DMS53 (cell line): Measurements from ENCODE around the gene PRR5L.

Experiments used
- DNase-seq: peaks from one replicate; lab custom pipeline; 2025; lab: John Stamatoyannopoulos, UW

PRR5L gene

DNA sequence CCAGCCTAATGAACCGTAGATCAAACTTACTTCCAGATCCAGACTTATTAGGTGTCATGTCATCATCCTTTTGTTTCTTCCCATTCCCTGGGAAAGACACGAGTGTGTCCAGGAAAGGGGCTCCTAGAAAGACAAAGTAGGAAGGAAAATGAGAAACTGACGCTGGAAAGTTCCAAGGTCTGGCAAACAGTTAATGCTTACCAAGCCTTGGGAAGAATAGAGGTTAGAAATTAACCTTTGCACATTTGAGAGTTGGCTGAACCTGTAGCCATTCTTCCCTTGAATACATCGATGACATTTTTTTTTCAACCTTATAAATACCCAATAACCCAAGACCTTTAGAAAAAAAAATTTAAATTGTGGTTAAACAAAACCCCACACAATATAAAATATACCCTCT lies 136.7 kb downstream of the PRR5L start:
- no peak for DNase-seq

DNA sequence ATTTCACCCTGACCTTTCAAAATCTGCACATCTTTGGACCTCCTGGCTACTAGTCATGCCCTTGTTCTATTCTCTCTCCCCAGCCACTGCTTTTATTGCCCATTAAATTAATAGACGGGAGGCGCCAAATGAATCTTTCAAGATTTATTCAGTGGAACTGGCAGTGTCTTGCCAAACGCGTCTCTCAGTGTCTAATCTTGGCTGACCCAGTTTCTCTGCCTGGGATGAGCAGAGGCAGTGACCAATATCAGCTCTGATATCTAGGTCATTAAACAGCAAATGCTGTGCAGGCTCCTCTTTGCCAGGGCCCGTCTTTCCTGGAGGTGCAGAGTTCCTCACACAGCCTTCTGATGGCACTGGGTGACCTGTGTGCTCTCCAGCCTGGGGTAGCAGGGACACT lies 140.0 kb downstream of the PRR5L start:
- DNase-seq = no peak

DNA sequence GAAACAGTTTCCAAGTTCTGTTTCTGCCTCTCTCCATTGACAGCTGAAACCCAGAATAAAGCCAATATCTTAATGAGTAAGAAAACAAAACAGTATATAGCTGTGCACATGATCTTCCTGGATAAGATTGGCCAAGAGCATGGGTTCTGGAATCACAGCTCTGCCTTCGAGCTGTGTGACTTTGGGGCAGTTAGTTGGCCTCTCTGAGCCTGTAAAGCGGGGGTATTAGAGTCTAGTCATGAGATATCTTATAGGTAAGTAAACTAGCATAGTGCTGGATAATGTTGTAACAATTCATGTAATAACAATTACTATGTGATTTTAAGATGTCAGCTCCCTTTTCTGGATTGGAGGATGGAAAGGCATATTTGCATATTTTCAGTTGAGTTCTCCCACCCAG lies 140.5 kb downstream of the PRR5L start:
- DNase-seq = no peak

DNA sequence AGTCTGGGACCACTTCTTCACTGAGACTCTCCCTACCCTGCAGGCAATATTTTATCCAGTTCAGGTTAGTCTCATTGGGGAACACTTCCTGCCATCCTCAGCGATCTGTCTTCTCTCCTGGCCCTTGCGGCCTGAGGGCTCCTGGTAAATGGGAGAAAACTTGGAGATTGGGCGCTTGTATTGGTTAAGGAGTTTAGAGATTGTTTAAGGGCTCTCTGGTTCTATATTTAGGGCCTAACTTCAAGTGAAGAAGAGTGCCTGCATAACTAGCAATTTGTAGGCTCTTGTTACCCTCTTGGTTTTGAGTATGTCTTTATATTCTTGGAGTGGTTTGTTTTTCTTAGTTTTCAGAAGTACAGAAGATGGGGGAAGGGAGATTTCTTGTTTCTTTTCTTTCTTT lies 141.3 kb downstream of the PRR5L start:
- no peak for DNase-seq

DNA sequence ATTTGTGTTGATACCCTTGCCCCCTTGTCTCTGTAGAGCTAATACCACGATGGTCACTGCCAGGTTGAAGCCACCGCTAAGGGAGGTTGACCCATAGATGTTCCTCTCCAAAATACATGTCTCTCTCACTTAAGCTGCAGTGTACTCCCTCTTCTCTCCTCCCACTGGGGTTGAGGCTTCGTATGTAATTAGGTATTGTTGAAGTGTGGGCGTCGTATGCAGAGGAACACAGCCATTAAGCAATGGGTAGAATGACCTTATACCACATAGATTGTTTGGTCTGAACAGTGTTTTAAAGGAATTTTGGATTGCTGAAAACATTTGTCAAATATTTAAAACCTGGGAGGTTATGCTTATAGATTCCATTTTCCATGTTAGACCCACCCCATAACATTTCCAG lies 142.0 kb downstream of the PRR5L start:
- DNase-seq = no peak

DNA sequence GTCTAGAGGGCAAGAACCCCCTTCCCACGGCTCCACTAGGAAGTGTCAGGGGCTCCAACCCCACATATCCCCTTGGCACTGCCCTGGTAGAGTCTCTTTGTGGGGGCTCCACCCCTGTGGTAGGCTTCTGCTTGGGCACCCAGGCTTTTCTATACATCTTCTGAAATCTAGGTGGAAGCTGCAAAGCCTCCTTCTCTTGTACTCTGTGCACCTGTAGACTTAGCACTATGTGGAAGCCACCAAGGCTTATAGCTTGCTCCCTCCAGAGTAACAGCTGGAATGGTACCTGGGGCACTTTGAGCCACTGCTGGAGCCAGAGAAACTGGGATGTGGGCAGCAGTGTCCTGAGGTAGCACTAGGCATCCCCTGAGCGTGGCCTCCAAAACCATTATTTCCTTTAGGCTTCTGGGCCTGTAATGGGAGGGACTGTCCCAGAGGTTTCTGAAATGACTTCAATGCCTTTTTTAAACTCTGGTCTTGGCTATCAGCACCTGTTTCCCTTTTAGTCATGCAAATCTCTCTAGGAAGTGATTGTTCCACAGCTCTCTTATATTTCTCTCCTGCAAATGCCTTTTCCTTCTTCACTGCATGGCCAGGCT lies 145.6 kb downstream of the PRR5L start:
- DNase-seq = no peak

DNA sequence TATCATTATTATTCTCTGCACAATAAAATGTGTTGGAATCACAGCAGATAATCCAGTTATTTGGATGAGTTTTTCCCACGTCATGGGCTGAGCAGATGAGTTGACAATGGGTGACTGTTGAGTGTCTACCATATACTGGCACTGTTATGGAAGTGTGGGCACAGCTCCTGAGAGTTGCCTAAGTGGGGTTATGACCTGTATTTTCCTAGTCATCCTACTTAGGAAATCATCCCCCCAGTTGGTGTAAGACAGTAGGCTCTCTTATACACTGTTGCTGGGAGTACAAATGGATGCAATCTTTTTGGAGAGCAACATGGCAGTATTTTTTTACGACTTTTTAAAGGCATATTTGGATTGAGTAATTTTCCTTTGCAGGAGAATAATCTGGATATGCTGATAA lies 147.6 kb downstream of the PRR5L start:
- no peak for DNase-seq

DNA sequence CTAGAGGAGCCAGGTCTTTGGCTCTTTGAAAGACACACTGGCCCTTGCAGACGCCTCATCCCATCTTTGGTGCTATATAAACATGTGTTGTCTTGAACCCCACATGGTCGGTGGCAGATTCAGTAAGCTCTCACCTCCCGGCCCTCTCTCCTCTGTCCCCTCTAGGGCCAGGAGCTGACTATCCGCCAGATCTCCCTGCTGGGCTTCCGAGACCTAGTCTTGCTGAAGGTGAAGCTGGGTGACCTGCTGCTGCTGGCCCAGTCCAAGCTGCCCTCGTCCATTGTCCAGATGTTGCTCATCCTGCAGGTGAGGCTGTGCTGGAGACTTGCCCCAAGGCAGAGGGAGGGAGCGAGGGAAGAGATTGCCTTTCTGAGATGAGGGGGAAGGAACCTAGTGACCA lies 150.0 kb downstream of the PRR5L start:
- no peak for DNase-seq

DNA sequence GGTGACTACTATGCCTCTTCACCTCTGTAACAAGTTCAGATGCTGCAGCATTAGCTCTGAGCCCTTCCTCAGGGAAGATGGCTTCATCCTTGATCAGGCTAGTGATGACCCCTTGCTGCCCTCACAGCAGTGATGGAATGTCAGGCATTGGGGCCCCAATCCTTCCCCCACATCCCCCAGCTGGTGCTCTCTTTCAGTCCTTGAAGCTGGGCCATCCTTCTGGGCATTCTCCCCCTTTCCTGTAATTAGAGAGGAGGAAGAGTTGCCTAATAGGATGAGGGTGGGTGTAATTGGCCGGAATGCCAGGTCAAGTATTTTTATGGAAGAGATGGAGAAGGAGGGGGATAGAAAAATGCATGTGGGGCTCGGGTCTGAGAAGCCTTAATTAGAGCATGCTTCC lies 151.4 kb downstream of the PRR5L start:
- no peak for DNase-seq

DNA sequence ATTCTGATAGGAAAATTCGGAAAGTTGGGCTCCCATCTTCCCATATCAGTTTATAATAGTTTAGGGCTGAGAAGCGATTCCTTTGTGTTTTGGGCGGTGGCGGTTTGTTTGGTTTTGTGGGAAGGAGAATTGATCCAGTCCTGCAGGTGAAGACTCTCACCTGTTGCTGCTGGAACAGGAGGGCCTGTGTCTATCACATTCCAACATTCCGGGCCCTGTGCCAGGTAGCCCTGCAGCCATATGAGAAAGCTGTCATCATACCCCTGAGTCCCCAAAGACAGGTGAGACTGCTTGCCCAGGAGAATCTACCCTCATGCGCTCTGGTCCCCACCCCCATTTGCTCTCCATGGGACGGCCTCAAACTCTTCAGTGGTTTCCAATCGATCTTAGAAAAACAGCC lies 151.9 kb downstream of the PRR5L start:
- DNase-seq = peak; percentile 22

DNA sequence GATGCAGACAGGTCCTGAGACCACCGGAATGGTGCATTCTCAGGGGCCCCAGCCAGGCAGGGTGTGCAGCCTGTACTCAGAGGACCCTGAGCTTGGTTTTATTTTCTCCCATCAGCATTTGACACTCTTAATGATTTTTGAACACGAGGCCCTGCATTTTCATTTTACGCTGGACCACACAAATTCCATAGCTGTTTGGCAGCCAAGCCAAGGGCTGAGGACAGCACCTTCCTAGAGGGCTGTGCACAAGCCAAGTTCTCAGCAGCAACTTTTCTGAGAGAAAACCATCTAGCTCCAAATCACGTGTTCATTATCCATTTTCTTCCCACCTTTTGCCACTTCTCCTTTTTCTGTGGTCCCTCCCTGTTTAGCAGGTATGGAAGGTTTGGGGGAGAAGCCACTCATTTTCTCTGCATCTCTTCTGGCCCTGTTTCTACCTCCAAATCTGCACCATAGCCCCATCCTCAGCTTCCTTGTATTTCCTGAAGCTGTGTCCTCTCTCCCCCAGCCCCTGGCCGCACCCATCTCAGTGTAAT lies 153.5 kb downstream of the PRR5L start:
- DNase-seq = no peak

DNA sequence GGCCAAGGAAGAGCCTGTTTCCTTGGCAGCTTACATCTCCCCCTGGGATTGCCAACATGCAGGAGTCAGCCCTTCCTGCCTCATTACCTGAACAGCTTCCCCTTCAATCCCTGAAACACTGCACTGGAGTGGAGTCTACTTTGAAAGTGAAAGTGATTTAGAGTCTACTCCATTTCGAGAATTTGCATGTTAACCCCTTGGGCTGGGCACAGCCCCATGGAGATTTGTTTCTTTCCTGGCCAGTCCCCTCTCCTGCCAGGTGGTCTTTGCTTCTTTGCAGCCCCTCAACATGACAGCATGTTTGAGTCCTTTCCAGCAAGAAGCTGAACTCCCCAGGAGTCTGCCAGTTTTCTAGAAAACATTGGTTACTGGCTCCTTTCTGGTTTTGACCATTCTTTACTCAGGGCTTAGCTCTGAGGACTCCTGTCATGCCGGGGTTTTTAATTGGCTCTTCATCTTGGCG lies 154.1 kb downstream of the PRR5L start:
- peak; percentile 36 for DNase-seq

DNA sequence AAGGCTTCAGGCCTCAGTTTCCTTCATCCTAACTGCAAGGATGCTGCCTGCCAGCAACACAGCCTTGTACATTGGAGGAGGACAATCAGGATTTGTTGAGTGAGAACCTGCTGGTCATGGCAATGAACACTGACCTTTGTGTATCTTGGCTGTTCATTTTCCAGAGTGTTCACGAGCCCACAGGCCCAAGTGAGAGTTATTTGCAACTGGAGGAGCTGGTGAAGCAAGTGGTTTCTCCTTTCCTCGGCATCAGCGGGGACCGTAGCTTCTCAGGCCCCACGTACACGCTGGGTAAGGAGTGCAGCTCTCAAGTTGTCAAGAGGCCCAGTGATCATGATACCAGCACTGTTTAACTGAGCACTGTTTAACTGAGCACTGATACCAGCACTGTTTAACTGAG lies 155.0 kb downstream of the PRR5L start:
- DNase-seq = no peak

DNA sequence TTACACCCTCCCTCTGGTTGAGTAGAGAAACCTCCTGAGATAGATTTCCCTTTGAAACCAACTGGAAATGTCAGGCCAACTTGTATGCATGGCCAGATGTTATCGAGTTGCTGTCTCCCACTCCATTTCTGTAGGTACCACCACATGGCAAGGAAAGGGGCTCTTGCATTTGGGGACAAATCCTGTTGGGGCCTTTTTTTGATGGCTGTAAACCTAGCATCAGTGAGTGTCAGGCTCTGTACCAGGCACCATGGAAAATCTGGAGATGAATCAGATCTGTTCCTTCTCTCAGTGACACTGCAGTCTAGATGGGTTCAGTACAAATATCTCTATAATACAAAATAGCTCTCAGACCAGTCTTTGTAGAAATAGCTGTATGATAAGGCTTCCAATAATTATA lies 155.6 kb downstream of the PRR5L start:
- DNase-seq = no peak

DNA sequence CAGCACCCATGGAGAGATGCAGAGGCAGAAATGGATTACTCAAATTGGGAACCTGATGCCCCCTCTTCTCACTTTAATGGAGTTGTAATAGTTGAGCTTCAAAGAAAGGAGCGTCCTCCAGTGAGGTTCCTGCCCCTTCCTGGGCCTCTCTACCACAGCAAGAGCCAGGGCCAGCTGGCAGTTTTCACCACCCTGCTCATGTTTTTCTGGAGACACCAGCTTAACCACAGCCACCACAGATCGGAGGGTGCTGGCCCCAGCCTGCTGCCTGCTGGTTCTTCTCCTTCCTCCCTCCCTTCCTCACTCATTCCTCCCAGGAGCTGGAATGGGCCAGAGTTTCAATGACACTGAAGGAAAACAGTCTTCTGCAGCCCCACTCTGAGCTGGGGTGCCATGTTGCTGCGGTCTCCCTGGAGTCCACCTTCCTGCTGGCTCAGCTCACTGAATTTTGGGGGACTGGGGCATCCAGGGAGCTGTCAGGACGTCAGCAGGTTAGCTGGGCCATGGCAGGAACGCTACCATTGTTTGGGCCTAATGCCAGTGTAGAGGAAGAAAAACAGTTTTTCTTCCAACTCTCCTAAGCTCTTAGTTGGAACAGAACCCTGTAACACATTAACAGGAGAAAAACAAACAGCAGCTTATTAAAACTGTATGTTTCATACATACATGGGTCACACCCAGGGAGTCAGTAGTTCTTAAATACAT lies 156.3 kb downstream of the PRR5L start:
- DNase-seq = peak; percentile 4

DNA sequence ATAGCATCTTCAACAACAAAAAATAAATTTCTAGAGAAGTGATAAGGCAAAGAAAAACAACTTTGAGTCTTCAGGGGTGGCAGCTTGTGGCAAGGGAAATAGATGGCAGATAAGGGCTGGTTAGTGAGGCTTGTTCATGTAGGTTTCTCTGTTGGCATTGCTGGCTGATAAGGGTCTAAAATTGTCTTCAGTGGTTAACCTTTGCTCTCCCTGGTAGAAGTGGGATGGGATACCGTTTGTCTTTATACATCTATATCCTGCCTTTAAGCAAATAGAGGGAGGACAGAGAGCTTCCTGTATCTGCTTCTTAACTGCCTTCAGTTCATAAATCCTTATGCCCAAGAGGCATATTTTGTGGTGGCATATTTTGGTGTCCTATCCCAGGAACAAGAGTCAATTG lies 156.9 kb downstream of the PRR5L start:
- peak; percentile 16 for DNase-seq

DNA sequence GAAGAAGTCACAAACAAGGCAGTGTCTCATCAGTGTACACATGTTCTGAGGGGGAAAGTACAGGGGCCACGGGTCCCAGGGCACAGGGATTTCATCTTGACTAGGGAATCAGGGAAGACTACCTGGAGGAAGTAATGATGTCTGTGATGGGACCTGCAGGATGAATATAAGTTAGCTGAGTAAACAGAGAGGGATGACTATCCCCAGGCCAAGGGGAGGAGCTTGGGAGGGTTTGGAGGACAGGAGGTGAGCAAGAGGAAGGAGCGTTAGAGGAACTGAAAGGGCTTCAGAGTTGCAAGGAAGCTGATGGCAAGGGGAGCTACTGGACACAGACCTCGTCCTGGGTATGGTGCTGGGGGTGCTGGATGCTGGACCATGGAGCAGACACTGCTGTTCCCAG lies 157.6 kb downstream of the PRR5L start:
- peak; percentile 58 for DNase-seq

DNA sequence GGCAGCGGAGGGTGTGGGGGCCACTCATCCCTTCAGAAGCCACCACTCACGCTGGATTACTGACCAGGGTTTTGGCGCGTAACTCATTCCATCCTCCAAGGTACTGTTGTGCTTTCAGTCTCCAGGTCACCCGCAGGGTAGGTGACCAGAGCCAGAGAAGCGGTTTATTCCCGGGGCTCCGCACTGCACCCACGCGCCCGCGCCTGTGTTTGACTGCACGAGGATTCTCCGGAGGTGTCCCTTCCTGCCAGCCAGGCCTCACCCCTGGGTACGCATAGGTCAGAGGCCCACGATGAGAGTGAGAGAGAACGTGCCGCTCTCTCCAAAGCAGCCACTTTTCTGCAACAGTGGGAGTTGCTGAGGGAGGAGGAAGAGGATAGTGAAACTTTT lies 158.5 kb downstream of the PRR5L start:
- no peak for DNase-seq

DNA sequence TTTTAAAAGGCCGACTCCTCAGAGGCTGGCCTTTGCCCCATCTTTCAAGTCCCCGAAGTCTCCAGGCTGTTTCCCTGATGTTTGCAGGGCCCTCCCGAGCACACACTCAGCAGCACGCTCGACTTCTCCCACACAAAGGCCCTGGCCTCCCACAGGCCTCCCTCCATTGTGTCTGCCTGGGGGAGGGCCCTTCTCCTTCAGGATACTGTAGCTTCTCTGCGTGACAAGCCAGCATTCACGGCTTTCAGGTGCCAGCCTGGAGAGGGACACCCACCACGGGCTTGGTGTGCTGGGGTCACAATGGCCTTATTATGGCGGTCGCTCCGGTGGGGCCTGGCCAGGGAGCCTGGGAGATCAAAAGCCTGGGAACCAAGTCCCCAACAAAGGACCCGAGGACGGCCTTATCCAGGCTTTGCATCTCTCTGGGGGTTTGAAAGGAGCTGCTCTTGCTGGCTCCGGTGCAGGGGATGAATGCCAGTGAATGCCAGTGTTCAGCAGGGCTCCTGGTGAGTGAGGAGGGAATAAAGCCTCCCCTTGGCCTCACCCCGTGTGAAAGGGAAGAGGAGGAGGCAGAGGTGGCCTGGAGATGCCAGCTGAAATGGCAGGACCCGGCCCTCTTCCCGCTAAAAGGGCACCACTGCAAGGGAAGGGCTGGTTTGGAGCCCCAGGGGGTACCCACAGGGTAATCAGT lies 159.0 kb downstream of the PRR5L start:
- DNase-seq = peak; percentile 66

DNA sequence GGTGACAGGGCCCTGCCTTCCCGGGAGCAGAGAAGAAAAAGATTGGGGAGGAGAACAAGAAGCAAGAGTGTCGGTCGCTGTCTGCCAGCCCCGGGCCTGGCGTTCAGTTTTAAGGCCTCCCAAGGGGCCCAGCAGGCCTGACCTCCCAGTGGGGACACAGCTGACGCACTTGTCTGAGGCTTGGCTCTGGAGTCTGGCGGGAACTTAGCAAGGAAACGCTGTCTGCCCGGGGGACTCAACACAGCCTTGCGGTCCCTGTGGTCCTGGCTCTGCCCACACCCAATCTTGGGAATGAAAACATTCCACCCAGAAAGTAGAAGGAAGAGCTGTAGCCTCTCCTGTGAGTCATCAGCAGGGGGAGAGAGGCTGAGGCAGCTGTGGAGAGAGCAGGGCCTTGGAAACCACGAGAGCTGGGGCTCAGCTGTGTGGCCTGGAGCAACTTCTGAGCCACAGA lies 159.6 kb downstream of the PRR5L start:
- DNase-seq = peak; percentile 40

DNA sequence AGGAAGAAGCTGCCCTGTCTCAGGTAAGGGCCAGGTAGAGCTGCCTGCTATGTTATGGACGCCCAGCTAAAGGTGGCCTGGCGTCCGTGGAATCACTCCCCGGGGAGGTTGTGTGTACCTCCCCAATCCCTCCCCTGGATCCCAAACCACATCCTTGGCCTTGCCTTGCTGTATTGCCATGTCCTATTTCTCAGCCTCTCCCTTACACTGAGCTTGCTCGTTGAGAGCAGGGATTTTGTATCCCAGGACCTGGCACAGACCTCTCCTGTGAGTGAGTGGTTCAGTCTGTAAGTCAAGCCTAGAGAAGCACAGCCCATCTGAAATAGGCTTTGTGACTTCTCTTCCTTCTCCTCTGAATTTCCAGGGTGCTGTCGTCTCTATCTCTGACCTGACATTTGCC lies 160.1 kb downstream of the PRR5L start:
- DNase-seq = no peak

DNA sequence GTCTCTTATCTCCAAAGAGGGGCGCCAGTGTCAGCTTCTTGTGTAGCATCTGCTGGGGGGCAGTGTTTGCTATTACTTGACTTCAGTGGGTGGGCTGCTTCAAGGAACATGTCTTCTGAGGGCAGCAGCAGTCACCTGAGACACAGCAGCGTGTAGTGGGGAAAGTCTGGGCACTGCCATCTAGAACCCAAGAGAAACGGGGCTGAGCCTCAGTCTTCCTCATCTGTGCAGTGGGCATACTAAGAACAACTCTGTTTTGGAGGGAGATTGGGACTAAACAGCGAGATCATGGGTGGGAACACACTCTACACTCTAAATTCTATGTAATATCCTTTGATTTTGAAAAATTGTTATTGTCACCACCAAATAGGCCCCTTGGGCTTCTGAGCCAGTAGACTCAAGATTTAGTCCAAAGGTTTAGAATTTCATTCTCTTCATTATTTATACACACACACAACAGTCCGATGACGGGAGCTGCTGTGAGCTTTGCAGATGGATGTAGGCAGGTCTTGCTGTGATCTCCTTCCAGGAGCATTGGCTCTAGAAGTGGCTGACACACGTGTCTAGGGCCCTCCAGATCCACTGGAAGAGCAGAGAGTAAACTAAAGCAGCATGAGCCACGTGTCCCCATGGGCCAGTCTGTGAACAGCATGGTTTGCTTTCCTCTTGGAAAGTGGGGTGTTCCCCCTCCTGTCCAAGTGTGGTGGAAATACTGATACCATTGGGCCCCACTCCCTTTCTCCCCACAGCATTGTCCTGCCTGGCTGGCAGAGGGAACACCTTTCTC lies 162.2 kb downstream of the PRR5L start:
- peak; percentile 45 for DNase-seq
